Heart left ventricle (tissue), 16 donors: ENCODE data around the gene VAPA. TPM values are rescaled to one million over a fixed set of nuclear protein-coding genes. Genes with fewer than 3 reads are reported as not detected.

Experiments used
- ATAC-seq, 4 donors: fragments of 200-7000 bp; cut with Tn5 transposase; one replicate each; pipeline ENCODE4 v1.9.1; 2020 to 2022; ENCODE audit warnings: moderate library complexity in 4 of 4, mild to moderate bottlenecking in 3 of 4, moderate number of reproducible peaks in 1 of 4
- DNase-seq, 5 donors: peaks; one replicate each; pipeline ENCODE4 v3.0.0-alpha.2; 2020
- H3K27ac ChIP-seq, 12 donors: fragments of 200-600 bp; sonication (generic) in 4 of 12; one replicate each; pipeline versions ENCODE4 v1.5.0 to v1.8.0; 2016 to 2022; ENCODE audit warnings: mild to moderate bottlenecking in 2 of 12
- H3K27me3 ChIP-seq, 9 donors: fragments of 200-600 bp; sonication (generic) in 2 of 9; one replicate each; pipeline versions ENCODE4 v1.5.1 to v1.8.0; 2016 to 2022; ENCODE audit warnings: mild to moderate bottlenecking in 3 of 9
- H3K36me3 ChIP-seq, 9 donors: fragments of 200-600 bp; sonication (generic) in 2 of 9; one replicate each; pipeline versions ENCODE4 v1.5.0 to v1.8.0; 2018 to 2022; ENCODE audit warnings: mild to moderate bottlenecking in 2 of 9
- H3K4me1 ChIP-seq, 12 donors: fragments of 200-600 bp; sonication (generic) in 4 of 12; one replicate each; pipeline versions ENCODE4 v1.5.0 to v1.8.0; 2016 to 2022; ENCODE audit warnings: mild to moderate bottlenecking in 3 of 12
- H3K4me3 ChIP-seq, 12 donors: fragments of 200-600 bp; sonication (generic) in 4 of 12; one replicate each; pipeline versions ENCODE4 v1.5.0 to v1.8.0; 2017 to 2022; ENCODE audit warnings: mild to moderate bottlenecking in 9 of 12, moderate library complexity in 4 of 12
- H3K9me3 ChIP-seq, 12 donors: fragments of 200-600 bp; sonication (generic) in 4 of 12; one replicate each; pipeline versions ENCODE4 v1.5.0 to v1.8.0; 2016 to 2022; ENCODE audit warnings: mild to moderate bottlenecking in 1 of 12
- POLR2A ChIP-seq, 2 donors: fragments of 450-650 bp; IDR thresholded peaks; one replicate each; pipeline ENCODE4 v1.6.1; 2017; ENCODE audit warnings: antibody characterized with exemption in 2 of 2, mild to moderate bottlenecking in 2 of 2, moderate library complexity in 2 of 2
- WGBS, 4 donors: extraction: QIAGEN DNeasy Blood & Tissue Kit in 2 of 4; methylation state at CpG; one replicate each; pipeline versions ENCODE4 v1.1.5 to v1.1.7; 2013 to 2018; 5-methylcytosine and 5-hydroxymethylcytosine counted together
- intact Hi-C, 10 donors: fragments of 100-400 bp; cut with DNase I; formaldehyde crosslinking; loops; one replicate each; pipeline versions ENCODE4 v1.11.1 to v1.14.2; 2022
- polyA plus RNA-seq, 2 donors: library from polyadenylated mRNA; stranded (reverse); fragments of 200-250 nt; gene quantifications; one replicate each; pipeline ENCODE4 v1.2.3, GENCODE V29; 2013
- total RNA-seq, 9 donors: library from RNA; depleted of rRNA in 2 of 9; stranded (reverse); fragments of >200 nt in 2 of 9; fragmentation: NEBNext Ultra II Directional in 3 of 9; extraction: Animal tissue kit (Norgen Biotek cat#: 25700) in 3 of 9; gene quantifications; one replicate each; pipeline versions ENCODE4 v1.1.0 to v1.2.4, GENCODE V29; 2016 to 2023
- TF ChIP-seq, protein P1 (sequence below), 12 donors: fragments of 200-600 bp; sonication (generic) in 4 of 12; IDR thresholded peaks; one replicate each; pipeline versions ENCODE4 v1.5.0 to v1.8.0; 2018 to 2022; ENCODE audit warnings: antibody characterized with exemption in 12 of 12, mild to moderate bottlenecking in 5 of 12
- donor health status: ischemic (EF 13 %, LVEDD 7.1; RV severe dilation, severe dysfunction).
- donor health status: healthy with polysubstance abuse.
- donor health status: DM: no; HTN: yes; CAD: no.
- donor health status: DM: no; HTN: no; CAD: no.
- donor health status: ischemic (EF 25% LVEDD 6.9; RV normal size, moderate dysfunction).
- donor health status: ischemic (EF 25% LVEDD 5.7; RV mildly dilated, moderate dysfunction).
- donor health status: healthy.
- donor health status: DM: yes; HTN: yes; CAD: no.
- donor health status: ischemic (EF 35%, LVEDD 5.7; RV mildly dilated, moderate dysfunction).
- donor health status: nonischemic (EF 11% LVEDD 7.7; RV severe dilation, severe dysfunction).
- donor health status: DM: yes; HTN: yes; CAD: no.
- donor health status: PGD.
- donor health status: ischemic (EF 29% LVEDD 5.4; RV normal size, mild dysfunction).
- donor health status: nonischemic (EF 23%, LVEDD 6.1; RV moderate dilation, normal function).

VAPA gene
- total and polyA plus RNA-seq, 11 donors: 107 to 289 (median 201) TPM

- TF ChIP-seq, protein P1, sequence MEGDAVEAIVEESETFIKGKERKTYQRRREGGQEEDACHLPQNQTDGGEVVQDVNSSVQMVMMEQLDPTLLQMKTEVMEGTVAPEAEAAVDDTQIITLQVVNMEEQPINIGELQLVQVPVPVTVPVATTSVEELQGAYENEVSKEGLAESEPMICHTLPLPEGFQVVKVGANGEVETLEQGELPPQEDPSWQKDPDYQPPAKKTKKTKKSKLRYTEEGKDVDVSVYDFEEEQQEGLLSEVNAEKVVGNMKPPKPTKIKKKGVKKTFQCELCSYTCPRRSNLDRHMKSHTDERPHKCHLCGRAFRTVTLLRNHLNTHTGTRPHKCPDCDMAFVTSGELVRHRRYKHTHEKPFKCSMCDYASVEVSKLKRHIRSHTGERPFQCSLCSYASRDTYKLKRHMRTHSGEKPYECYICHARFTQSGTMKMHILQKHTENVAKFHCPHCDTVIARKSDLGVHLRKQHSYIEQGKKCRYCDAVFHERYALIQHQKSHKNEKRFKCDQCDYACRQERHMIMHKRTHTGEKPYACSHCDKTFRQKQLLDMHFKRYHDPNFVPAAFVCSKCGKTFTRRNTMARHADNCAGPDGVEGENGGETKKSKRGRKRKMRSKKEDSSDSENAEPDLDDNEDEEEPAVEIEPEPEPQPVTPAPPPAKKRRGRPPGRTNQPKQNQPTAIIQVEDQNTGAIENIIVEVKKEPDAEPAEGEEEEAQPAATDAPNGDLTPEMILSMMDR (IDR thresholded peaks at IDR 0.05): no peak
- no peak for TF ChIP-seq POLR2A (IDR thresholded peaks at IDR 0.05)
- Histone ChIP-seq H3K4me1 (peaks cover 0 to 19% (median 6%) of the 10 kb centered on the region in 12 donors), H3K9me3 (peaks cover 0 to 24% (median 2%) of the 10 kb centered on the region in 12 donors), H3K27me3 (no peaks in the 10 kb centered on the region), H3K4me3 (no peak overlapping the region), H3K36me3 (no peaks in the 10 kb centered on the region), H3K27ac (no peak overlapping the region)
- ATAC-seq (no peak), DNase-seq (no peak)
- 86 to 90% (median 87%) methylated on average over 2 of the region's 2 CpGs for WGBS, 4 donors
- intact Hi-C loops: no loop called here
These were observed 81.8 kb downstream of the VAPA start for GRCh38 chr18:9995631-9996030.

- H3K27me3 ChIP-seq: no peaks in the 10 kb centered on the region
- H3K36me3 ChIP-seq: no peaks in the 10 kb centered on the region
- H3K9me3 ChIP-seq: peaks cover 0 to 24% (median 2%) of the 10 kb centered on the region in 12 donors
- TF ChIP-seq POLR2A (IDR thresholded peaks at IDR 0.05): no peak
- TF ChIP-seq, protein P1 (IDR thresholded peaks at IDR 0.05): no peak
- H3K4me3 ChIP-seq: no peak overlapping the region
- H3K4me1 ChIP-seq: peaks cover 0 to 19% (median 6%) of the 10 kb centered on the region in 12 donors
- no peak for ATAC-seq
- H3K27ac ChIP-seq: no peak overlapping the region
- no peak for DNase-seq
- intact Hi-C loops: no loop called here
- WGBS, 4 donors: 62 to 86% (median 73%) methylated on average over 3 of the region's 3 CpGs
These were observed 82.3 kb downstream of the VAPA start for GRCh38 chr18:9996094-9996493.

GRCh38 chr18:9997711-9998110 is 83.9 kb downstream of the VAPA start:
- ATAC-seq: no peak
- no peak overlapping the region for H3K4me3 ChIP-seq
- H3K27ac ChIP-seq: no peak overlapping the region
- H3K27me3 ChIP-seq: no peaks in the 10 kb centered on the region
- no peaks in the 10 kb centered on the region for H3K36me3 ChIP-seq
- 88 to 100% (median 94%) methylated on average over 1 of the region's 1 CpG for WGBS, 4 donors
- peaks cover 0 to 24% (median 2%) of the 10 kb centered on the region in 12 donors for H3K9me3 ChIP-seq
- no peak for TF ChIP-seq POLR2A (IDR thresholded peaks at IDR 0.05)
- TF ChIP-seq, protein P1 (IDR thresholded peaks at IDR 0.05): no peak
- intact Hi-C loops: no loop called here
- DNase-seq: no peak
- peaks cover 0 to 13% (median 4%) of the 10 kb centered on the region in 12 donors for H3K4me1 ChIP-seq

DNA sequence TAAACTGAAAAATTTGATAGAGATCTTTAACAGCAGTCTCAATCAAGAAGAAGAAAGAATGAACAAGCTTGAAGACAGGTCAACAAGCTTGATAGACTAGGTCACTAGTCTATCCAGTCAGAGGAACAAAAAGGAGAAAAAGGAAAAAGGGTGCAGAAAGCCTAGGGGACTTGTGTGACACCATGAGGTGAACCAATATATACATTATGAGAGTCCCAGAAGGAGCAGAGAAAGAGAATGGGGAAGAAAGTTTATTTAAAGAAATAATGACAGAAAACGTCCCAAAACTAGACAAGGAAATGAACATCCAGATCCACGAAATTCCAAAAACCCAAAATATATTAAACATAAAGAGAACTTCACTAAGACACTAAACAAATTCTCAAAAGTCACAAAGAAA is 84.5 kb downstream of the VAPA start:
- H3K27me3 ChIP-seq: no peaks in the 10 kb centered on the region
- peaks cover 0 to 24% (median 2%) of the 10 kb centered on the region in 12 donors for H3K9me3 ChIP-seq
- no peak overlapping the region for H3K27ac ChIP-seq
- ATAC-seq (no peak), DNase-seq (no peak)
- intact Hi-C loops: no loop called here
- peaks cover 0 to 11% (median 1%) of the 10 kb centered on the region in 12 donors for H3K4me1 ChIP-seq
- H3K36me3 ChIP-seq: no peaks in the 10 kb centered on the region
- H3K4me3 ChIP-seq: no peak overlapping the region
- 72 to 85% (median 84%) methylated on average over 2 of the region's 2 CpGs for WGBS, 4 donors
- TF ChIP-seq, protein P1 (IDR thresholded peaks at IDR 0.05): no peak
- TF ChIP-seq POLR2A (IDR thresholded peaks at IDR 0.05): no peak
